RWPE1 (cell line): ENCODE measurements around the gene RBP3.

Experiments
- CTCF ChIA-PET: fragments of 350-600 bp; sonication (Branson Sonifier 250); formaldehyde crosslinking; extraction: SDS; loops from one replicate; lab custom pipeline; 2021; lab: Yijun Ruan, JAX
- POLR2A ChIA-PET: fragments of 400-600 bp; formaldehyde crosslinking; extraction: SDS; loops from one replicate; lab custom pipeline; 2020; ENCODE audit warnings: antibody characterized with exemption; ENCODE audit not compliant: low non-redundant PET; lab: Yijun Ruan, JAX
- DNase-seq: peaks from one replicate; pipeline ENCODE4 v3.0.0; 2012; ENCODE audit warnings: low spot score
- H3K27ac ChIP-seq: fragments of 450-650 bp; 2 replicates; pipeline ENCODE4 v1.5.1; 2017
- CTCF ChIP-seq: fragments of 450-650 bp; conservative IDR thresholded peaks from 2 replicates; pipeline ENCODE4 v1.5.1; 2017; ENCODE audit warnings: low read depth, mild to moderate bottlenecking

The RBP3 gene

GRCh38 chr10:47370878-47371277, 22.7 kb downstream of the RBP3 start:
- H3K27ac ChIP-seq = no peak overlapping the region
- DNase-seq = no peak
- TF ChIP-seq CTCF = no peak
- POLR2A ChIA-PET = no interaction called here
- CTCF ChIA-PET = interaction anchor here (0.6 kb wide), 1 partner anchor 10 kb away, joined by 3 read pairs; no protein-coding TSS in a partner anchor

GRCh38 chr10:47371629-47372485, 23.7 kb downstream of the RBP3 start:
- H3K27ac ChIP-seq = no peak overlapping the region
- no peak for DNase-seq
- no peak for TF ChIP-seq CTCF
- POLR2A ChIA-PET = no interaction called here
- CTCF ChIA-PET = interaction anchor here (0.8 kb wide), 1 partner anchor 10 kb away, joined by 3 read pairs; no protein-coding TSS in a partner anchor

GRCh38 chr10:47372726-47373125, 24.6 kb downstream of the RBP3 start:
- DNase-seq = no peak
- ChIA-PET POLR2A (no interaction called here), CTCF (interaction anchor here (0.8 kb wide), 1 partner anchor 10 kb away, joined by 3 read pairs; no protein-coding TSS in a partner anchor)
- no peak for TF ChIP-seq CTCF
- H3K27ac ChIP-seq = no peak overlapping the region

GRCh38 chr10:47374611-47375536, 26.7 kb downstream of the RBP3 start:
- no peak overlapping the region for H3K27ac ChIP-seq
- TF ChIP-seq CTCF = no peak
- DNase-seq = no peak
- ChIA-PET POLR2A (no interaction called here), CTCF (no interaction called here)

- DNase-seq = no peak
- CTCF ChIA-PET = interaction anchor here (0.6 to 0.7 kb wide), 2 partner anchors 36 to 1843 kb away, joined by 4 read pairs; no protein-coding TSS in a partner anchor
- no peak overlapping the region for H3K27ac ChIP-seq
- no peak for TF ChIP-seq CTCF
- POLR2A ChIA-PET = no interaction called here
These were observed 28.5 kb downstream of the RBP3 start for GRCh38 chr10:47376522-47377220.
